Measurements from ENCODE around the gene SMC1B. TPM values are rescaled to one million over a fixed set of nuclear protein-coding genes. Genes with fewer than 3 reads are reported as not detected.

The SMC1B gene
- polyA plus RNA-seq, 1 donor from 2014 or later, result not detected

GRCh38 chr22:45320357-45320976 lies 92.9 kb downstream of the SMC1B start:
- no peaks in the 10 kb centered on the region for H3K36me3 ChIP-seq (ENCODE audit: insufficient read depth, low read length)
- no peak overlapping the region for H3K27ac ChIP-seq (ENCODE audit: low read length)
- H2AFZ ChIP-seq (ENCODE audit: low read depth, low read length), result no peak overlapping the region
- no peaks in the 10 kb centered on the region for H3F3A ChIP-seq (ENCODE audit: insufficient read depth, low read length, poor library complexity, severe bottlenecking)
- H3K79me2 ChIP-seq (replicated peaks; ENCODE audit: insufficient read depth, low read length), result no peaks in the 10 kb centered on the region
- no peaks in the 10 kb centered on the region for H3K27me3 ChIP-seq (ENCODE audit: insufficient read depth, low read depth, low read length)
- no peaks in the 10 kb centered on the region for H3K9me2 ChIP-seq (ENCODE audit: insufficient read depth, low read length)
- no peak for TF ChIP-seq POLR2AphosphoS5 (IDR thresholded peaks at IDR 0.05)
- no peak for TF ChIP-seq REST (IDR thresholded peaks at IDR 0.05; ENCODE audit: borderline replicate concordance)
- TF ChIP-seq EZH2 (IDR thresholded peaks at IDR 0.05; ENCODE audit: borderline replicate concordance, insufficient read depth, low read length, poor library complexity, severe bottlenecking), result no peak
- no peak for TF ChIP-seq RAD21 (conservative IDR thresholded peaks at IDR 0.05)
- no peak for TF ChIP-seq SMC3 (conservative IDR thresholded peaks at IDR 0.05; ENCODE audit: poor library complexity)
- TF ChIP-seq, protein P1, sequence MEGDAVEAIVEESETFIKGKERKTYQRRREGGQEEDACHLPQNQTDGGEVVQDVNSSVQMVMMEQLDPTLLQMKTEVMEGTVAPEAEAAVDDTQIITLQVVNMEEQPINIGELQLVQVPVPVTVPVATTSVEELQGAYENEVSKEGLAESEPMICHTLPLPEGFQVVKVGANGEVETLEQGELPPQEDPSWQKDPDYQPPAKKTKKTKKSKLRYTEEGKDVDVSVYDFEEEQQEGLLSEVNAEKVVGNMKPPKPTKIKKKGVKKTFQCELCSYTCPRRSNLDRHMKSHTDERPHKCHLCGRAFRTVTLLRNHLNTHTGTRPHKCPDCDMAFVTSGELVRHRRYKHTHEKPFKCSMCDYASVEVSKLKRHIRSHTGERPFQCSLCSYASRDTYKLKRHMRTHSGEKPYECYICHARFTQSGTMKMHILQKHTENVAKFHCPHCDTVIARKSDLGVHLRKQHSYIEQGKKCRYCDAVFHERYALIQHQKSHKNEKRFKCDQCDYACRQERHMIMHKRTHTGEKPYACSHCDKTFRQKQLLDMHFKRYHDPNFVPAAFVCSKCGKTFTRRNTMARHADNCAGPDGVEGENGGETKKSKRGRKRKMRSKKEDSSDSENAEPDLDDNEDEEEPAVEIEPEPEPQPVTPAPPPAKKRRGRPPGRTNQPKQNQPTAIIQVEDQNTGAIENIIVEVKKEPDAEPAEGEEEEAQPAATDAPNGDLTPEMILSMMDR (IDR thresholded peaks at IDR 0.05; ENCODE audit: poor library complexity, severe bottlenecking), result no peak
- no peak for TF ChIP-seq EP300 (conservative IDR thresholded peaks at IDR 0.05; ENCODE audit: poor library complexity, severe bottlenecking)
- no peak for TF ChIP-seq TAF1 (IDR thresholded peaks at IDR 0.05; ENCODE audit: low read depth)
- no peak for TF ChIP-seq MXI1 (conservative IDR thresholded peaks at IDR 0.05; ENCODE audit: poor library complexity, severe bottlenecking)
- no peak overlapping the region for H3K4me3 ChIP-seq (ENCODE audit: low read length)
- no peak overlapping the region for H3K4me2 ChIP-seq (ENCODE audit: low read length)
- no peak overlapping the region for H3K9ac ChIP-seq (ENCODE audit: low read length)
- no peaks in the 10 kb centered on the region for H4K20me1 ChIP-seq (ENCODE audit: insufficient read depth)
- H3K9me3 ChIP-seq (ENCODE audit: low read length), result no peaks in the 10 kb centered on the region

DNA sequence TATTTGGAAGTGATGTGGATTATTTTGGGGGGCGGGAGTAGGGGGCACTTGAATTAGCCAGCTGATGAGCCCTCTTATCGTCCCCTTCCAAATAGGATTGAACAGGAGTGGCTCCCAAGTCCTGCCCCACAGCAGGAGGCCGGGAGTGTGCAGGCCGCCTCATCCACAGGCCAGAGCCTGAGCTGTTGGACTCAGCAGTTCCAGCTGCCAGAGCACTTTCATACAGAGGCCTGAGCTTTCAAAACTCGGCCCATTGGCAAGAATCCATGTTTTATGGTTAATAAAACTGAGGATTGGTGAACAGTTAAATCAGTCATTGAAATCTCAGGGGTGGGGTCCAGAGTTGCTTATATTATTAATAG lies 94.1 kb downstream of the SMC1B start:
- no peaks in the 10 kb centered on the region for H3K79me2 ChIP-seq (replicated peaks; ENCODE audit: insufficient read depth, low read length)
- no peak overlapping the region for H3K27ac ChIP-seq (ENCODE audit: low read length)
- H3K27me3 ChIP-seq (ENCODE audit: insufficient read depth, low read depth, low read length), result no peaks in the 10 kb centered on the region
- H3K36me3 ChIP-seq (ENCODE audit: insufficient read depth, low read length), result no peaks in the 10 kb centered on the region
- no peak overlapping the region for H3K4me2 ChIP-seq (ENCODE audit: low read length)
- no peaks in the 10 kb centered on the region for H3K9me2 ChIP-seq (ENCODE audit: insufficient read depth, low read length)
- H3K9ac ChIP-seq (ENCODE audit: low read length), result no peak overlapping the region
- no peaks in the 10 kb centered on the region for H3F3A ChIP-seq (ENCODE audit: insufficient read depth, low read length, poor library complexity, severe bottlenecking)
- no peak for TF ChIP-seq SMC3 (conservative IDR thresholded peaks at IDR 0.05; ENCODE audit: poor library complexity)
- TF ChIP-seq EZH2 (IDR thresholded peaks at IDR 0.05; ENCODE audit: borderline replicate concordance, insufficient read depth, low read length, poor library complexity, severe bottlenecking), result no peak
- TF ChIP-seq REST (IDR thresholded peaks at IDR 0.05; ENCODE audit: borderline replicate concordance), result no peak
- no peak for TF ChIP-seq MXI1 (conservative IDR thresholded peaks at IDR 0.05; ENCODE audit: poor library complexity, severe bottlenecking)
- TF ChIP-seq EP300 (conservative IDR thresholded peaks at IDR 0.05; ENCODE audit: poor library complexity, severe bottlenecking), result no peak
- no peak for TF ChIP-seq TAF1 (IDR thresholded peaks at IDR 0.05; ENCODE audit: low read depth)
- no peak for TF ChIP-seq RAD21 (conservative IDR thresholded peaks at IDR 0.05)
- TF ChIP-seq, protein P1 (IDR thresholded peaks at IDR 0.05; ENCODE audit: poor library complexity, severe bottlenecking), result no peak
- no peak for TF ChIP-seq POLR2AphosphoS5 (IDR thresholded peaks at IDR 0.05)
- H3K9me3 ChIP-seq (ENCODE audit: low read length), result no peaks in the 10 kb centered on the region
- H4K20me1 ChIP-seq (ENCODE audit: insufficient read depth), result no peaks in the 10 kb centered on the region
- no peak overlapping the region for H2AFZ ChIP-seq (ENCODE audit: low read depth, low read length)
- no peak overlapping the region for H3K4me3 ChIP-seq (ENCODE audit: low read length)
